GM21381 (cell line): ENCODE measurements around the gene BICDL2.
A peak's percentile ranks its signal among the peaks of the same experiment; 100 is the strongest.

Experiments
- ATAC-seq: cut with Tn5 transposase; IDR thresholded peaks from one replicate; pipeline ENCODE4 v1.9.1; 2021; ENCODE audit warnings: mild to moderate bottlenecking, moderate library complexity; ENCODE audit not compliant: unreplicated experiment

The BICDL2 gene

GRCh38 chr16:2987286-2987685, 49.5 kb downstream of the BICDL2 start:
- no peak for ATAC-seq

GRCh38 chr16:2986623-2987188, 50.0 kb downstream of the BICDL2 start:
- ATAC-seq = no peak

- ATAC-seq = no peak
Measured at GRCh38 chr16:2985893-2986355, 50.8 kb downstream of the BICDL2 start.

- no peak for ATAC-seq
Measured at GRCh38 chr16:2985462-2985861, 51.3 kb downstream of the BICDL2 start.

- ATAC-seq = no peak
Measured at GRCh38 chr16:2983706-2984136, 53.0 kb downstream of the BICDL2 start.

- no peak for ATAC-seq
Measured at GRCh38 chr16:2982402-2982801, 54.3 kb downstream of the BICDL2 start.

GRCh38 chr16:2981899-2982250, 54.9 kb downstream of the BICDL2 start:
- no peak for ATAC-seq

- ATAC-seq = no peak
Measured at GRCh38 chr16:2981177-2981898, 55.4 kb downstream of the BICDL2 start.

- peak; percentile 80 for ATAC-seq
Measured at GRCh38 chr16:2980227-2981176, 56.2 kb downstream of the BICDL2 start, which contains the start of gene PKMYT1. Gene PKMYT1, minus strand, starts transcription at chr16:2980446. Its CDS starts 789 bp downstream, at chr16:2979657.

- ATAC-seq = peak; percentile 15
Measured at GRCh38 chr16:2979669-2980226, 57.0 kb downstream of the BICDL2 start.
